Mononuclear cell (primary cell): ENCODE measurements around the gene ATG2A. TPM values are rescaled to one million over a fixed set of nuclear protein-coding genes. Genes with fewer than 3 reads are reported as not detected.

Source experiments
- H3K27me3 ChIP-seq: 2 replicates; pipeline ENCODE4 v1.6.0; 2011; ENCODE audit warnings: low read length, control low read depth; ENCODE audit not compliant: insufficient read depth
- H3K4me1 ChIP-seq: 2 replicates; pipeline ENCODE4 v1.5.1; 2011; ENCODE audit warnings: mild to moderate bottlenecking, low read length, control low read depth; ENCODE audit not compliant: insufficient read depth
- H3K4me3 ChIP-seq: 2 replicates; pipeline ENCODE4 v1.5.1; 2011; ENCODE audit warnings: mild to moderate bottlenecking, low read length, moderate library complexity
- H3K9me3 ChIP-seq: 2 replicates; pipeline ENCODE4 v1.5.1; 2011; ENCODE audit warnings: low read depth, mild to moderate bottlenecking, control low read depth, low read length
- total RNA-seq: library from RNA; depleted of rRNA; stranded (reverse); fragments of >200 nt; gene quantifications from one replicate; pipeline ENCODE4 v1.2.3, GENCODE V29; 2012

ATG2A gene
- total RNA-seq, 1 donor, result 80.2 TPM

GRCh38 chr11:64900263-64900678 lies 16.7 kb downstream of the ATG2A start:
- H3K27me3 ChIP-seq, result no peaks in the 10 kb centered on the region
- no peaks in the 10 kb centered on the region for H3K9me3 ChIP-seq
- no peak overlapping the region for H3K4me3 ChIP-seq
- peaks cover 8% of the 10 kb centered on the region for H3K4me1 ChIP-seq

DNA sequence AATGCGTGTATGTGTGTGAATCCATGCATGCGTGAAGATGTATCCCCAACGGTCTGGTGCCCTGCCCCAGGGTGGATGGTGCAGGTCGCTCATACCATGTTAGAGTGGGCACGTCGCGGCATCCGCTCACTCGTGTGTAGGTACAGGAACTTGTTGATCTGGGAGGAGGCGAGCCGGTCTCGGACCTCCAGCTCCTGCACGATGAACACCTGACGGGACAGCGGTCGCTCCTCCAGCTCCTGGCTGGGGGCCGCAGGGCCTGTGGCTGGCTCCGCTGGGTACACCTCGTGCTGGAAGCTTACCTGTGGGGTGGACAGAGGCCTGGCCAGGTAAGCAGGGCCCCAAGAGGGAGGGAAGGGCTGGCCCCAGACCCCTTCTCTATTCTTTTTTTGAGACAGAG lies 18.5 kb downstream of the ATG2A start:
- no peaks in the 10 kb centered on the region for H3K27me3 ChIP-seq

GRCh38 chr11:64898076-64898445 lies 18.9 kb downstream of the ATG2A start:
- Histone ChIP-seq H3K4me1 (peaks cover 22% of the 10 kb centered on the region), H3K9me3 (no peaks in the 10 kb centered on the region), H3K27me3 (no peaks in the 10 kb centered on the region), H3K4me3 (no peak overlapping the region)

More for the DNA sequence above, 18.5 kb downstream of the ATG2A start:
- no peaks in the 10 kb centered on the region for H3K9me3 ChIP-seq
- H3K4me3 ChIP-seq, result no peak overlapping the region
- H3K4me1 ChIP-seq, result peaks cover 19% of the 10 kb centered on the region

DNA sequence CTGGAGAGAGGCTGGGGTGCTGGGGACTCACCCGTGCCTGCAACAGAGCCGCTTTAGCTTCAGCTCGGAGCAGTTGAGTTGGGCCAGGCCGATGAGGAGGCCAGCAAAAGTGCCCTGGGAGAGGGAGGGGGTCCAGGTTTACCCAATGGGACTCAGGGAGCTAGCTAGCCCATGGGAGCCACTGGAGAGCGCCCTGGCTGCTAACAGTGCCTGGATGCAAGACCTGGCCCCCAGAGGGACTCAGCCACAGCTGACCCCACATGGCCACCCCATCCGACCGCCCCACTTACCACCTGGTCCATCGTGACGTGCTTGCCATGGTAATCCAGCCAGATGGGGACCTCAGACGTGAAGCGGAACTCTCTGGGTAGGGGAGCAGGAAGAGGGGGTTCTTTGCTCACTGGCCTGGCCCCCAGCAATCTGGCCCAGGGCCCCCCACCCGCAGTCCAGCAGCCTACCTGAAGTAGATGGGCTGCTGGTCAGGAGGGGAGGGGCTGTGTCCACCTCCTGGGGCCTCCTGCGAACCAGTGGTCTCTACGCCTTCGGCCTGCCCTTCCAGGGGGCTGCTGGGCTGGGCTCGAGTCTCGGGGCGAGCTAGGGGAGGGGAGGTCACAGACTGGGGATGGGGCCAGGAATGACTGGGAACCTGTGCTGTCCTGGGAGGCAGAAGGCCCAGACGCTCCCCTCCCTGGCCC lies 19.5 kb downstream of the ATG2A start:
- H3K4me1 ChIP-seq, result peaks cover 28% of the 10 kb centered on the region
- H3K9me3 ChIP-seq, result no peaks in the 10 kb centered on the region
- no peak overlapping the region for H3K4me3 ChIP-seq
- H3K27me3 ChIP-seq, result no peaks in the 10 kb centered on the region

DNA sequence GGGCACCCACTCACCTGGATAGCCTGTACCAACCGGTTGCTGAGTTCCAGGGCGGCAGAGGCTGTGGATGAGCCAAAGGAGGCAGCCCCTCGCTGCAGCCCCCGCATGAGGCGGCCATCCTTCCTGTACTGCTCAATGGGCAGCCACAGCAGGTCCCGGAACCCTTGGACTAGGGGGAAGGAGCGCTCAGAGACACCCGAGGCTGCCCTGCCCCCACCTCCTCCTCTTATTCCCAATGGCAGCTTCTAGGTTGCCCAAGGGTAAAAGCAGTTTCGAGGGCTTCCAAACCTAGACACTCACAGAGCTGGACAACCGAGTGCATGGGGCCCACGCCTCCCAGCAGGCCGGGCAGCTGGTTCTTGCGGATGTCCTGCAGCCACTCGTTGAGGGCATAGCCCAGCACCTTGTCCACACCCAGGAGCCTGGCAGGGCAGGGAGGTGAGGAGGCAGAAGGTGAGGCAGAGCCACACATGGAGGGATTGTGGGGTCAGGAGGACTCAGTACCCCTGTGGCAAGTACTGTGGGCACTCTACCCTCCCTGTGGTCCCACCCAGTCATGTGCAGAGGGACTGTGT lies 20.5 kb downstream of the ATG2A start:
- peaks cover 31% of the 10 kb centered on the region for H3K4me1 ChIP-seq
- no peaks in the 10 kb centered on the region for H3K27me3 ChIP-seq
- H3K9me3 ChIP-seq, result no peaks in the 10 kb centered on the region
- no peak overlapping the region for H3K4me3 ChIP-seq

DNA sequence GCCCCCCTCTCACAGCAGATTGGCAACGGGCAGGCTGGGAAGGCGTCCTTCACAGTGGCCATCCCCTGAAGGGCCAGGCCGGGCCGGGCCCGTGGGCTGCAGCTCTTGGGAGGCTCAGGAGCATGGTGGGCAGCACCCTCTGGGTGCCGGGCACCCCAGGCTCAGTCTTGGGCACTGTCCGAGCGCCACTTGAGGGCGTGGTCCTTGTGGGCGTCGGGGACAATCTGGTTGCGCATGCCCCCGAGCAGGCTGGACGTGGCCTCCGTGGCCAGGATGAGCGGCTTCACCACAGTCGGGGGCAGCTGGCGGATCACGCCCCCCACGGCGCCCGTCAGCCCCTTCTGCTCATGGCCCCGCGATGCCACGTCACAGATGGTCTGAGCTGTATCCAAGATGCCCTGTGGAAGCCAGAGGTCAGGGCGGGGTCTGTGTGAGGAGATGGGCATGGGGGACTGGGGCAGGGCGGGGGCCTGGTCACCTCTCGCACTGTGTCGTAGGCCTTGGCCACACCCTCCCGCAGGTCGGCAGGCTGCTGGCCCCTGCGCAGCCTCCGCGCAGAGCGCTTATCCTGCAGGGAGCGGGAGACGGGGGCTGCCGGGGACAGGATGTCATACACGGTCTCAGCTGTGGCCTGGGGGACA lies 22.1 kb downstream of the ATG2A start:
- Histone ChIP-seq H3K27me3 (no peaks in the 10 kb centered on the region), H3K9me3 (no peaks in the 10 kb centered on the region), H3K4me1 (peaks cover 23% of the 10 kb centered on the region), H3K4me3 (no peak overlapping the region)

- Histone ChIP-seq H3K27me3 (no peaks in the 10 kb centered on the region), H3K4me1 (peaks cover 23% of the 10 kb centered on the region), H3K9me3 (no peaks in the 10 kb centered on the region), H3K4me3 (no peak overlapping the region)
These were observed 22.8 kb downstream of the ATG2A start for GRCh38 chr11:64894070-64894811.

- Histone ChIP-seq H3K27me3 (no peaks in the 10 kb centered on the region), H3K4me3 (no peak overlapping the region), H3K4me1 (peaks cover 30% of the 10 kb centered on the region), H3K9me3 (no peaks in the 10 kb centered on the region)
These were observed 23.6 kb downstream of the ATG2A start for GRCh38 chr11:64893194-64894069.

GRCh38 chr11:64892838-64893193 lies 24.2 kb downstream of the ATG2A start:
- no peaks in the 10 kb centered on the region for H3K9me3 ChIP-seq
- H3K4me1 ChIP-seq, result peaks cover 36% of the 10 kb centered on the region
- no peak overlapping the region for H3K4me3 ChIP-seq
- H3K27me3 ChIP-seq, result no peaks in the 10 kb centered on the region

- no peaks in the 10 kb centered on the region for H3K9me3 ChIP-seq
- H3K4me3 ChIP-seq, result no peak overlapping the region
- H3K27me3 ChIP-seq, result no peaks in the 10 kb centered on the region
- peaks cover 40% of the 10 kb centered on the region for H3K4me1 ChIP-seq
These were observed 24.6 kb downstream of the ATG2A start for GRCh38 chr11:64892411-64892831.

GRCh38 chr11:64891880-64892279 lies 25.1 kb downstream of the ATG2A start:
- Histone ChIP-seq H3K27me3 (no peaks in the 10 kb centered on the region), H3K4me3 (no peak overlapping the region), H3K4me1 (peaks cover 45% of the 10 kb centered on the region), H3K9me3 (no peaks in the 10 kb centered on the region)

- no peak overlapping the region for H3K4me3 ChIP-seq
- H3K9me3 ChIP-seq, result no peaks in the 10 kb centered on the region
- no peaks in the 10 kb centered on the region for H3K27me3 ChIP-seq
- H3K4me1 ChIP-seq, result peaks cover 48% of the 10 kb centered on the region
These were observed 25.7 kb downstream of the ATG2A start for GRCh38 chr11:64891215-64891848.

DNA sequence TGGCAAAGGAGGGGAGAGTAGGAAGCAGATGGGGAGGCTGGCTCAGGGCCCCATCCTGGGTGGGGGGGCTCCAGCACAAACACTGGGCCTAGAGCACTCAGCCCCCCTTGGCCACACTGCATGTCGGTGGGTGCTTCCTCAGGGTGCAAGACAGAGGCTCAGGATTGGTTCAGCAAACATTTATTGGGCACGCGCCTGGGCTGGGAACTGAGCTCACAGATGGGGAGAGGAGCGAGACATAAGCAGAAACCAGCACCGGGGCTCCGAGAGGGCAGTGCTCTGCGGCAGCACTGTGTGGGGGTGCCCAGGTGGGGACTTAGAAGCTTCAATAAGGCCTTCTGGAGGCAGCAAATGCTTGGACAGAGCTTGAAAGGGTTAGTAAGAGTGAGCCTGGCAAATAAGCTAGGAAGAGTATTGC lies 26.5 kb downstream of the ATG2A start:
- H3K9me3 ChIP-seq, result no peaks in the 10 kb centered on the region
- no peak overlapping the region for H3K4me3 ChIP-seq
- H3K27me3 ChIP-seq, result no peaks in the 10 kb centered on the region
- H3K4me1 ChIP-seq, result peaks cover 56% of the 10 kb centered on the region
